Retinal pigment epithelial cell (primary cell): ENCODE data around the gene MAST4.

ENCODE experiments used
- DNase-seq: peaks from one replicate; pipeline ENCODE4 v3.0.0-alpha.2; 2010; ENCODE audit warnings: low read depth
- H3K4me3 ChIP-seq: 2 replicates; pipeline ENCODE4 v1.5.1; 2011; ENCODE audit warnings: mild to moderate bottlenecking, low read length, control low read depth, moderate library complexity
- TF ChIP-seq, protein P1 (sequence below): conservative IDR thresholded peaks from 2 replicates; pipeline ENCODE4 v1.5.1; 2011; ENCODE audit warnings: low read depth, low read length, control low read depth, inconsistent platforms

The MAST4 gene

DNA sequence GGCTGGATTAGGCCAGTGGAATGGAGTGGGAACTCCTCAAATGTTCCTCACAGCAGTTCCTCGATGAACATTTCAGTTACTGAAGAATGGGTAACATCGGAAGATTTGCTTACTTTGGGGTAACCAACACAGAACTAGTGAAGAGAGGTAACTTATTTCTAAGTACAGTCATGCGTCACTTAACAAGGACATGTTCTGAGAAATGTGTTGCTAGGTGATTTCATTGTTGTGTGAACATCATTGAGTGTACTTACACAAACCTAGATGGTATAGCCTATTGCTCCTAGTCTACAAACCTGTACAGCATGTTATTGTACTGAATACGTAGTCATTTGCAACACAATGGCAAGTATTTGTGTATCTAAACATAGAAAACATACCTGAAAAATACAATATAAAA lies 228.3 kb downstream of the MAST4 start:
- TF ChIP-seq, protein P1, sequence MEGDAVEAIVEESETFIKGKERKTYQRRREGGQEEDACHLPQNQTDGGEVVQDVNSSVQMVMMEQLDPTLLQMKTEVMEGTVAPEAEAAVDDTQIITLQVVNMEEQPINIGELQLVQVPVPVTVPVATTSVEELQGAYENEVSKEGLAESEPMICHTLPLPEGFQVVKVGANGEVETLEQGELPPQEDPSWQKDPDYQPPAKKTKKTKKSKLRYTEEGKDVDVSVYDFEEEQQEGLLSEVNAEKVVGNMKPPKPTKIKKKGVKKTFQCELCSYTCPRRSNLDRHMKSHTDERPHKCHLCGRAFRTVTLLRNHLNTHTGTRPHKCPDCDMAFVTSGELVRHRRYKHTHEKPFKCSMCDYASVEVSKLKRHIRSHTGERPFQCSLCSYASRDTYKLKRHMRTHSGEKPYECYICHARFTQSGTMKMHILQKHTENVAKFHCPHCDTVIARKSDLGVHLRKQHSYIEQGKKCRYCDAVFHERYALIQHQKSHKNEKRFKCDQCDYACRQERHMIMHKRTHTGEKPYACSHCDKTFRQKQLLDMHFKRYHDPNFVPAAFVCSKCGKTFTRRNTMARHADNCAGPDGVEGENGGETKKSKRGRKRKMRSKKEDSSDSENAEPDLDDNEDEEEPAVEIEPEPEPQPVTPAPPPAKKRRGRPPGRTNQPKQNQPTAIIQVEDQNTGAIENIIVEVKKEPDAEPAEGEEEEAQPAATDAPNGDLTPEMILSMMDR, result no peak
- no peak for DNase-seq
- no peak overlapping the region for H3K4me3 ChIP-seq

DNA sequence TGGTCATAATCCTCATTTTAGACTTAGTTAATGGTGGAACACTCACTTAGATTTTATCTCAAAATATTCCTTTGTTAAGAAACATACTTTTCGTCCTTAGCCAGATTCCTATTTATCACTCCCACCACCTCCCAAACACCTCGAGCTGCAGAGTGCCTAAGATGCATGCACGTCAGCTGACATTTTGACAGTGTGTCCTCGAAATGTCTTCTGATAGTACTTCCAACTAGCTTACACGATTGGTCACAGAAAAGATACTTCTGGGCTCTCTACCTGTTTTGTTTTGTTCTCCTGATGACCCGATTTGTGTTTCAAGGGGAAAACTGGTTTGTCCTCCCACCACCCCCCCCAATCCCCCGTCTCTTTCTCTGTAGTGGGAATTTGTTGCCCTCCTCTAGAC lies 230.1 kb downstream of the MAST4 start:
- H3K4me3 ChIP-seq, result no peak overlapping the region
- no peak for DNase-seq
- TF ChIP-seq, protein P1, result no peak

DNA sequence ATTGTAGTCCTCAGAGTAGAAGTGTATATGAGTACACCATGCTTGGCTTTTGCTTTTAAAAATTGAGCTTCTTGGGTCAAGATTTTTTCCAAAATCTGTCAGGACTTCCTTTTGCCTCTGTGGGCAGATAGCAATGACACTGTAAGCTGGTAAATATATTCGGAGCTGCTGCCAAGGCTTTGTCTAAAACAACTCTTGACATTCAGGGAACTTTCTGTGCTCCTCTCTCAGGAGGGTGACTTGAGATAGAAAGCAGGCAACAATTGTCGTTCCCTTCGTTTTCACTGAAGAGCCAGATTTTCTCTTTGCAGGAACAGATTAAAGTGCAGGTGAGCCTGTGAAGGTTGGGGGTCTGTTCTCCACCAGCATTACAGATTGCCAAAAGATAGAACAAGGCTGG lies 230.5 kb downstream of the MAST4 start:
- DNase-seq, result no peak
- TF ChIP-seq, protein P1, result no peak
- no peak overlapping the region for H3K4me3 ChIP-seq

DNA sequence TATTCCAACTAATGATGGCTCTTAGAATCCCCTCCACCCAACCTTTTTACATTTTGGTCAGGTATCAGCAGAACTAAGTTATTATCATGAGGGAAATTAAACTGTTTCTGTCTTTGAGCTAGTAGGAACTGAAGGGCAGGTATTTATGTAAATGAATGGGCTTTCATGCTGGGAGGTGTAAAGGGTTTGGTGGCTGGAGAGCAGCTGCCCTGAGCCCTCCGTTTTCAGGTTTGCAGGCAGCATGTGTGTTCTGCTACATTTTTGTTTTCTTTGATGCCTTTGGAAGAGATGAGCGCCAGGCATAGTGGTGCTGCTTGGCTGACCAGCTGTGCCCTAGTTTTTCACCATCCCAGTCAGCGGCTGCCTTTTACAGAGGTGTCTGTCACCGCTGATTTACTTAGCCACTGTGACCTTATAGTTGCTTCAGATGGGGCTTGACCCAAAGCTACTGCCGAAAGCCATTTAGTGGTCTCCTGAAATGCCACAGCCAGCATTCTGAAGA lies 231.9 kb downstream of the MAST4 start:
- H3K4me3 ChIP-seq, result peak overlapping the region; percentile 48
- TF ChIP-seq, protein P1, result no peak
- no peak for DNase-seq

DNA sequence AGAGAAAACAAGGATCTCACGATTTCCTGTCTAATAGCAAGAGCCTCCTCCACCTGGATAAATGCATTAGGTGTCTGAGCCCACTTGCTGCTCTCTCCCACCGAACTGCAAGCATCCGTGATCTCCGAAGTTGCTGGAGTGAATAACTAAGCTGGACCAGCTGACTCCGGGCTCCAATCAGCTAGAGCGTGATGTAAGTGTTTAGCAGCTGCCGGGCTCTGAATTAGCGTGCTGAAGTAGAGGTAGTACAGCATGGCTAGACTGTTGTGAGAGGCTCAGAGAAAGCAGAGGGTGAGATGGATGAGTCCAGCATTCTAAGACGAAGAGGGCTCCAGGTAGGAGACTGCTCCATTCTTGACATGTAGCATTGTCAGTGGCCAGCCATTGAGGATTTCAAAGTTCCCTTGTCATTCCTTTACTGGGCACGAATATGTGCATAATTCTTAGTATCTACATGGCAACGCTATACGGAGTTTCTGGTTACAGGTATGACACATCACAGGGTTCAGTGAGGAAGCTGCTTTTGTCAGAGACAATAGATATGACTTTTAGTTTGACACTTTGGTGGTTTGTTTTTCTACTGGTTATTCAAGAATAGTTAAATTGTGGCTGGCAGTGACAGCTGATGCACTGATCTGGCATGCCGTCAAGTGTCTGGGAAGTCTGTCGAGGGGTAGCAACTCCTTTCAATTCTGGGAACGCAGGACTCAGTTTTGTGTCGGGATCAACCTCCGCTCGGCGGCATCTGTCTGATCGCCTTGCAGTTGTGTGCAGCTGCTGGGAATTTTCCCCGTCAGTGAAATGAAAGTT lies 232.6 kb downstream of the MAST4 start:
- peak; percentile 41 for DNase-seq
- TF ChIP-seq, protein P1, result no peak
- peak overlapping the region; percentile 48 for H3K4me3 ChIP-seq

DNA sequence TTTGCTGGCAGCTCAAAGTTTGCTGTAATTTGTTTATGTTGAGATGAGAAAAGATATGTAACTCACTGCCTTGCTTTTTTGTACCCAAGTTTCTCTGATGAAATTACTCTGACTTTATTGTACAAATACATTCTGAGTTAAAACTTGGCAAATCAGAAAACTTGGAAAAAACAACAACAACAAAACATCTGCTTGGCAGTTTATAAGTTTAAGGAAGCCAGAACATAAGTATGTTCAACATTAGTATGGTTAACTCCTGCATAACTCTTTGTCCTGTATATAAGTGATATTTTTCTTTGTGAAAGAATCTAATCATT lies 233.1 kb downstream of the MAST4 start:
- TF ChIP-seq, protein P1, result no peak
- no peak for DNase-seq
- peak overlapping the region; percentile 48 for H3K4me3 ChIP-seq

DNA sequence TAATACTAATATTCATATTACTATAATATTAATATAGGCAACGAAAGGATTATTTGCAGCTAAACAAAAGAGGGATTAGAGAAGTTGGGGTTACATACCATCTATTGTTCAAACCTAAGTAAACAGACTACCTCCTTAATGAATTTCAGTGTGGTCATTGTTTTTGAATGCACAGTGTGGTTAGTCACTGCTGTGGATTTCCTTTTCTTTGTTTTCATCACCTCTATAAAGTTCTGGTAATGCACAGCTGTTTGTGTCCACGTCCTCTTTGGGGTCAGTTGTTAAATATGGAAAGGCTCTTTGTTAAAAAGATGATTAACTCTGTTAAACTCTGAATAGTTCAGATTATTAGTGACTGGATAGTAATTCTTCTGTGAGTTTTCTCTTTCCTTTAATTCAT lies 233.6 kb downstream of the MAST4 start:
- peak; percentile 10 for DNase-seq
- no peak overlapping the region for H3K4me3 ChIP-seq
- TF ChIP-seq, protein P1, result no peak
